MCF 10A (cell line): ENCODE measurements around the gene SERPINH1. TPM values are rescaled to one million over a fixed set of nuclear protein-coding genes. Genes with fewer than 3 reads are reported as not detected.

Experiments used
- BruUV-seq: library from RNA; stranded (reverse); fragments of 400-500 nt; replicated peaks from 2 replicates; lab custom pipeline; 2021; lab: Mats Ljungman, UMichigan
- CTCF ChIA-PET: fragments of 300-600 bp; sonication (Branson Sonifier 250); formaldehyde crosslinking; extraction: SDS; loops from one replicate; lab custom pipeline; 2021; ENCODE audit warnings: antibody characterized with exemption, inconsistent platforms; lab: Yijun Ruan, JAX
- POLR2A ChIA-PET: fragments of 300-600, 350-650 bp; sonication (Branson Sonifier 250); formaldehyde crosslinking; extraction: SDS; loops from one replicate; lab custom pipeline; 2020; ENCODE audit warnings: antibody characterized with exemption, inconsistent platforms; lab: Yijun Ruan, JAX
- DNase-seq: peaks from one replicate; pipeline ENCODE4 v3.0.0-alpha.2; 2018; ENCODE audit not compliant: unreplicated experiment
- H3K27ac Mint-ChIP-seq: one replicate; pipeline ENCODE4 v1.8.0; 2022; ENCODE audit warnings: mild to moderate bottlenecking, low read depth, mixed read lengths; ENCODE audit not compliant: unreplicated experiment
- H3K27me3 Mint-ChIP-seq: one replicate; pipeline ENCODE4 v1.8.0; 2022; ENCODE audit warnings: mixed read lengths; ENCODE audit not compliant: insufficient read depth, unreplicated experiment
- H3K36me3 Mint-ChIP-seq: one replicate; pipeline ENCODE4 v1.8.0; 2022; ENCODE audit warnings: mild to moderate bottlenecking, moderate library complexity, mixed read lengths; ENCODE audit not compliant: insufficient read depth, unreplicated experiment
- H3K4me1 Mint-ChIP-seq: one replicate; pipeline ENCODE4 v1.8.0; 2022; ENCODE audit warnings: mixed read lengths; ENCODE audit not compliant: insufficient read depth, unreplicated experiment
- H3K4me3 Mint-ChIP-seq: one replicate; pipeline ENCODE4 v1.8.0; 2022; ENCODE audit warnings: mild to moderate bottlenecking, moderate library complexity, mixed read lengths; ENCODE audit not compliant: unreplicated experiment
- H3K9me3 Mint-ChIP-seq: one replicate; pipeline ENCODE4 v1.8.0; 2022; ENCODE audit warnings: mixed read lengths; ENCODE audit not compliant: unreplicated experiment
- intact Hi-C: fragments of 100-400 bp; cut with micrococcal nuclease; formaldehyde crosslinking; loops from 2 replicates; pipeline ENCODE4 v1.14.1; 2022
- total RNA-seq: library from RNA; stranded (reverse); gene quantifications from 2 replicates; pipeline ENCODE4 v1.2.3, GENCODE V29; 2022
- TF ChIP-seq, protein P1 (sequence below): fragments of 200-600 bp; IDR thresholded peaks from one replicate; pipeline ENCODE4 v1.8.0; 2022; ENCODE audit warnings: antibody characterized with exemption, mild to moderate bottlenecking; ENCODE audit not compliant: unreplicated experiment

The SERPINH1 gene
- total RNA-seq, 1 experiment from 2014 or later, result 80.5 TPM

DNA sequence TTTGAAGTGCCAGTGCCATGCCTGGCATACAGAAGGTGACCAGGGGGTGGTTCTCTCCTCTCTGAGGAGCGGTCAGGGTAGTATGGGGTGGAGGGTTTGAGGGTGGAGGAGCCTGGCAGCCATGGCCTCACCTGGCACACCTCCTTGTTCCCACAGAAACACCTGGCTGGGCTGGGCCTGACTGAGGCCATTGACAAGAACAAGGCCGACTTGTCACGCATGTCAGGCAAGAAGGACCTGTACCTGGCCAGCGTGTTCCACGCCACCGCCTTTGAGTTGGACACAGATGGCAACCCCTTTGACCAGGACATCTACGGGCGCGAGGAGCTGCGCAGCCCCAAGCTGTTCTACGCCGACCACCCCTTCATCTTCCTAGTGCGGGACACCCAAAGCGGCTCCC, 9.6 kb downstream of the SERPINH1 start:
- CTCF ChIA-PET, result no interaction called here
- TF ChIP-seq, protein P1, sequence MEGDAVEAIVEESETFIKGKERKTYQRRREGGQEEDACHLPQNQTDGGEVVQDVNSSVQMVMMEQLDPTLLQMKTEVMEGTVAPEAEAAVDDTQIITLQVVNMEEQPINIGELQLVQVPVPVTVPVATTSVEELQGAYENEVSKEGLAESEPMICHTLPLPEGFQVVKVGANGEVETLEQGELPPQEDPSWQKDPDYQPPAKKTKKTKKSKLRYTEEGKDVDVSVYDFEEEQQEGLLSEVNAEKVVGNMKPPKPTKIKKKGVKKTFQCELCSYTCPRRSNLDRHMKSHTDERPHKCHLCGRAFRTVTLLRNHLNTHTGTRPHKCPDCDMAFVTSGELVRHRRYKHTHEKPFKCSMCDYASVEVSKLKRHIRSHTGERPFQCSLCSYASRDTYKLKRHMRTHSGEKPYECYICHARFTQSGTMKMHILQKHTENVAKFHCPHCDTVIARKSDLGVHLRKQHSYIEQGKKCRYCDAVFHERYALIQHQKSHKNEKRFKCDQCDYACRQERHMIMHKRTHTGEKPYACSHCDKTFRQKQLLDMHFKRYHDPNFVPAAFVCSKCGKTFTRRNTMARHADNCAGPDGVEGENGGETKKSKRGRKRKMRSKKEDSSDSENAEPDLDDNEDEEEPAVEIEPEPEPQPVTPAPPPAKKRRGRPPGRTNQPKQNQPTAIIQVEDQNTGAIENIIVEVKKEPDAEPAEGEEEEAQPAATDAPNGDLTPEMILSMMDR, result no peak
- Mint-ChIP-seq H3K4me1 (peaks cover 5% of the 10 kb centered on the region), H3K4me3 (no peak overlapping the region), H3K36me3 (peaks cover 46% of the 10 kb centered on the region), H3K27me3 (no peaks in the 10 kb centered on the region), H3K27ac (no peak overlapping the region), H3K9me3 (no peaks in the 10 kb centered on the region)
- POLR2A ChIA-PET, result interaction anchor here (1.2 kb wide), 1 partner anchor 9 kb away, joined by 5 read pairs; no protein-coding TSS in a partner anchor
- intact Hi-C loops, result no loop called here
- BruUV-seq, result no TSS peak
- DNase-seq, result no peak

DNA sequence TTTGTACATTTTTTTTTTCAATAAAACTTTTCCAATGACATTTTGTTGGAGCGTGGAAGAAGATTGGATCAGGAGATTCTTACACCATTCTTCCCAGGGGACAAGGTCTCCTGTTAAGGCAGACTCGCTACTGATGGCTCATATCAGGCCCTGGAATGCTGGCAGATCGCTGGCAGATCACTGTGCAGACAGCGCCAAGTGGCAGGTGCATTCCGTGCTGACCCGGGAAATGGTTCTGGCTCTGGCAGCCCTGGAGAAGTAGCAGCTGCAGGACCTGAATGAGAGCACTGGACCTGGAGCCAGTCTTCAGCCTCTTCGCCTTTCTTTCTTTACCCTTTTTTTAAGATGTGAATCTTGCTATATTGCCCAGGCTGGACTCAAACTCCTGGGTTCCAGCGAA, 10.7 kb downstream of the SERPINH1 start:
- DNase-seq, result no peak
- Mint-ChIP-seq H3K9me3 (no peaks in the 10 kb centered on the region), H3K36me3 (peaks cover 42% of the 10 kb centered on the region), H3K4me1 (peaks cover 6% of the 10 kb centered on the region), H3K27me3 (no peaks in the 10 kb centered on the region), H3K27ac (no peak overlapping the region), H3K4me3 (no peak overlapping the region)
- POLR2A ChIA-PET, result interaction anchor here (1.1 to 4.4 kb wide), 2 partner anchors 7 to 10 kb away, joined by 4 to 28 read pairs; partner anchors contain the start of gene SERPINH1
- BruUV-seq, result no TSS peak
- intact Hi-C loops, result no loop called here
- CTCF ChIA-PET, result interaction anchor here (0.6 kb wide), 1 partner anchor 1658 kb away, joined by 3 read pairs; no protein-coding TSS in a partner anchor
- TF ChIP-seq, protein P1, result no peak

DNA sequence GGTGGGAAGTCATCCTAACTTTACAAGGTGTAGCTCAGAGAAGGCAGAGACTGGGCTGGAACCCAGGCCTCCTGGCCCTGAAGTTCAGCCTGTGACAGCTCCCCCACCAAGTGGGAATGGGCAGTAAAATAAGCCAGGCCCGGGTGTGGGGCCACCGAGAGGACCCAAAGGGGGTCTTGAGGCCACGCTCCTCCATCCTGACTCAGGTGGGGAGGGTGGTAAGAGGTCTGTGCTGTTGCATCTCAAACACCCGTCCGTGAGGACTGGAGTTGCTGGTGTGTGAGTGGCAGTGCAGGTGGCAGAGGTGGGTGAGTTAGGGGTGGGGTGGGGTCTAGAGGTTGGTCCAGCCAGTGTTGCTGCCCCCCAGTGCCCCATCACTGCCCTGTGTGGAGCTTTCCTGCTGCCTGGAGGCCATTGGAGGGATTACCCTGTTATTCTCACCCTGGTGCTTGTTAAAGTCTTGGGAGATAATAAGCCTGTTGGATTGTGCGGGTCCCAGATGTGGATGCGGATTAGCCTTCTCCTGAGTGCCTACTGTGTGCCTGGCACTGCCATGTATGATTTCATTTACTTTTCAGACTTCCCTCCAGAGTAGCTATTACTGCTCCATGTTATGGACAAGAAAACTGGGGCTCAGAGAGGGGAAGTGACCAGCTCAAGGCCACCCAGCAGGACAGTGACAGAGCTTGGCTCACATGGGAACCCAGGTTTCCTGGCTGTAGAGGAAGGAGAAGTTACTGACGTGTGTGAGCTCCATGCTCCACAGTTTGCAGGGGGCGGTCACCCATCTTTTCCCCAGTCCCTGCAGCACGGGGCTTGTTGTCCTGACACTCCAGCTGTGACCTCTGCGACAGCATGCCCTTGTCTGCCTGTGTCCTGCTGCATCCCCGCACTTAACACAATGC, 12.9 kb downstream of the SERPINH1 start:
- Mint-ChIP-seq H3K36me3 (peaks cover 28% of the 10 kb centered on the region), H3K27me3 (no peaks in the 10 kb centered on the region), H3K9me3 (no peaks in the 10 kb centered on the region), H3K27ac (no peak overlapping the region), H3K4me1 (peaks cover 6% of the 10 kb centered on the region), H3K4me3 (no peak overlapping the region)
- intact Hi-C loops, result no loop called here
- CTCF ChIA-PET, result interaction anchor here (0.7 to 2.3 kb wide), 9 partner anchors 8 to 295 kb away, joined by 3 to 10 read pairs (median 4); no protein-coding TSS in a partner anchor
- POLR2A ChIA-PET, result interaction anchor here (0.9 to 4.4 kb wide), 3 partner anchors 10 to 21 kb away, joined by 3 to 28 read pairs (median 13); partner anchors contain the start of gene SERPINH1
- BruUV-seq, result no TSS peak
- TF ChIP-seq, protein P1, result no peak
- DNase-seq, result no peak

DNA sequence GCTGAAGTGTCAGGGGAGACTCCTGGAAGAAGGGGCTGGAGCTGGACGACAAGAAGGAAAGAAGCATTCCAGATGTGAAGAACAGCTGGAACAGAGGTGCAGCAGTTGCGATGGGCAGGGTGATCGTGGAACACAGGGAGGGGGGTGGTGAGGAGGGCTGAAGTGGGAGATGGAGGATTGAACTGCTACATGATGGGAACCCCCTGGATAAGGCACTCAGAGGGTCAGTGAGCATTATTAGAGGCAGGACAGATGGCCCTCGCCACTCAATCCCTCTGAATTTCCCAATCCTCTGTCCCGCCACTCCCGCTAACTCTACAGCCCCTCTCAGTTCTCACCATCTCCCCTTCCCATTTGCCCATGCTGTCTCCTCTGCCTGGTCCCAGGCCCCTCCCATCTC, 14.0 kb downstream of the SERPINH1 start:
- Mint-ChIP-seq H3K9me3 (no peaks in the 10 kb centered on the region), H3K4me3 (no peak overlapping the region), H3K27me3 (peaks cover under 1% of the 10 kb centered on the region), H3K4me1 (peaks cover 6% of the 10 kb centered on the region), H3K36me3 (peaks cover 18% of the 10 kb centered on the region), H3K27ac (no peak overlapping the region)
- intact Hi-C loops, result no loop called here
- DNase-seq, result no peak
- TF ChIP-seq, protein P1, result no peak
- ChIA-PET POLR2A (interaction anchor here (3.2 to 4.4 kb wide), 2 partner anchors 11 to 14 kb away, joined by 13 to 28 read pairs; partner anchors contain the start of gene SERPINH1), CTCF (interaction anchor here (0.5 to 2.3 kb wide), 11 partner anchors 8 to 372 kb away, joined by 3 to 10 read pairs (median 5); no protein-coding TSS in a partner anchor)
- BruUV-seq, result no TSS peak
